ENCODE results near the gene CPM.
"Not testable (repeated sequence)": the region's sequence is repeated elsewhere in the genome, so short reads cannot be mapped to it uniquely, and the experiment has no call there.

DNA sequence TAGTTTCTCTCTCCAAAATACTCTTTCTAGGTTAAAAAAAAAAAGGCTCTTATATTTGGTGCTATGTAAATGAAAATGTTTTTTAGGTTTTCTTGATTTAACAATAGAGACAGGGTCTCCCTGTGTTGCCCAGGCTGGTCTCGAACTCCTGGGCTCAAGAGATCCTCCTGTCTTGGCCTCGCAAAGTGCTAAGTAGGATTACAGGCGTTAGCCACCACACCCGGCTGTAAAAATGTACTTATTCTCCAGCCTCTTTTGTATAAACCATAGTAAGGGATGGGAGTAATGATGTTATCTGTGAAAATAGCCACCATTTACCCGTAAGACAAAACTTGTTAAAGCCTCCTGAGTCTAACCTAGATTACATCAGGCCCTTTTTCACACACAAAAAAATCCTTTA is 91.8 kb downstream of the CPM start:
- TF ChIP-seq, protein P1, sequence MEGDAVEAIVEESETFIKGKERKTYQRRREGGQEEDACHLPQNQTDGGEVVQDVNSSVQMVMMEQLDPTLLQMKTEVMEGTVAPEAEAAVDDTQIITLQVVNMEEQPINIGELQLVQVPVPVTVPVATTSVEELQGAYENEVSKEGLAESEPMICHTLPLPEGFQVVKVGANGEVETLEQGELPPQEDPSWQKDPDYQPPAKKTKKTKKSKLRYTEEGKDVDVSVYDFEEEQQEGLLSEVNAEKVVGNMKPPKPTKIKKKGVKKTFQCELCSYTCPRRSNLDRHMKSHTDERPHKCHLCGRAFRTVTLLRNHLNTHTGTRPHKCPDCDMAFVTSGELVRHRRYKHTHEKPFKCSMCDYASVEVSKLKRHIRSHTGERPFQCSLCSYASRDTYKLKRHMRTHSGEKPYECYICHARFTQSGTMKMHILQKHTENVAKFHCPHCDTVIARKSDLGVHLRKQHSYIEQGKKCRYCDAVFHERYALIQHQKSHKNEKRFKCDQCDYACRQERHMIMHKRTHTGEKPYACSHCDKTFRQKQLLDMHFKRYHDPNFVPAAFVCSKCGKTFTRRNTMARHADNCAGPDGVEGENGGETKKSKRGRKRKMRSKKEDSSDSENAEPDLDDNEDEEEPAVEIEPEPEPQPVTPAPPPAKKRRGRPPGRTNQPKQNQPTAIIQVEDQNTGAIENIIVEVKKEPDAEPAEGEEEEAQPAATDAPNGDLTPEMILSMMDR (IDR thresholded peaks at IDR 0.05), result not testable (repeated sequence)
- TF ChIP-seq POLR2A, EP300 (IDR thresholded peaks at IDR 0.05): not testable (repeated sequence)
